Femur (tissue), 1 donor: ENCODE results near the gene KCNIP1.
"Not testable (repeated sequence)": the region's sequence is repeated elsewhere in the genome, so short reads cannot be mapped to it uniquely, and the experiment has no call there.

ENCODE experiments used
- DNase-seq: peaks from one replicate; pipeline ENCODE4 v3.0.0-alpha.2; 2017

Gene KCNIP1

DNA sequence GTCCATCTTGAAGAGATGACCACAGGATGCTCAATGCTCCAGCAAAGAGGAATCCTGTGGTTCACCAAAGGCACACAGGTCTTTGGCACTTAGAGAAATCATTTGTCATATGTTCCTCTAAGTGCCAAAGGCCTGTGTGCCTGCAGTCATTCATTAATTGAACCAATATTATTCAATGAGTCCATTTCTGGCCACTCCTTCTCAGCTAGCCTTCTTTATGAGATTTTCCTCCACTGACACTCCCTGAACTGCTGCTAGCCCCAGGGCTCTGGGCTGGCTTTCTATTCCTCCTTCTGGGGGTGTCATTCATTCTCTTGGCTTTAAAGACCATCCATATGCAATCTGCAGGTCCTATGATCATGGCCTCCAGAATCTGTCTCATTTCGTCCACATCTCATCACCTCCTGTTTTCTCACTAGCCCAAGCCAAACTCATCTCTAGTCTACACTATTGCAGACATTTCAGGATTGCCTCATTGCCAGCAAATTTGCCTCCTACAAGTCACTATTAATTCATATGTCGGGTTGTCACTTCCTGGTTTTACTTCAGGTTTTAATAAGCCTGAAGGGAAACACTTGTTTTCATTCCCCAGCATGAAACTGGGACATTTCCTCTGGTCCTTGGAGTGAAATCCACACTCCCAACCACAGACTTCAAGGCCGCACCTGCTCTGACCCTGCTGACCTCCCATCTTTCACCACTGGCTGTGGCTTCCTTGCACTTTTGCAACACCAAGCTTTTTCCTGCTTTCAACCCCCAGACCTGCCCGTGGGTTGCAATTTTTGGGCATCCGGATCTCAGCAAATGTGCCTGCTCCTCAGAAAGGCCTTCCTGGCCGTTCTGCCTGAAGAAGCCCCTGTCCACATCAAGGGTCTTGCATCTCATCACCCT is 35.1 kb downstream of the KCNIP1 start:
- no peak for DNase-seq

DNA sequence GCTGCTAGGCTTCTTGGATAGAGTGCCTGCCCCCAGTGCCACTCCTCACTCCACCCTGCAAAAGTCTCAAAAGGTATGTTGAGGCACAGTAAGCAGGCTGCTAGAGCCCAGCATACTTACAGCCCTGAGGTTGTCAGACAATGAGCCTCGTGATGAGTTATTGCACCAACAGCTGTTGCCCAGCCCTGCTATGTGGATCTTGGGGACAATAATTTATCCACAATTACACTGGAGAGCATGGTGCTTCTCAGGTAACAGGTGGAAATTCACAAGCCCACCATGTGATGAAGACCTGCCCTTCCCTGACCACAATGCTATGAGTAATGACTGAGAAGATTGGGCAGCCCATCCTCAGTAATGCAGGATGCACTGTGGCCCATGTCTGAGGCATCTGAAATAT is 36.5 kb downstream of the KCNIP1 start:
- DNase-seq, result no peak

DNA sequence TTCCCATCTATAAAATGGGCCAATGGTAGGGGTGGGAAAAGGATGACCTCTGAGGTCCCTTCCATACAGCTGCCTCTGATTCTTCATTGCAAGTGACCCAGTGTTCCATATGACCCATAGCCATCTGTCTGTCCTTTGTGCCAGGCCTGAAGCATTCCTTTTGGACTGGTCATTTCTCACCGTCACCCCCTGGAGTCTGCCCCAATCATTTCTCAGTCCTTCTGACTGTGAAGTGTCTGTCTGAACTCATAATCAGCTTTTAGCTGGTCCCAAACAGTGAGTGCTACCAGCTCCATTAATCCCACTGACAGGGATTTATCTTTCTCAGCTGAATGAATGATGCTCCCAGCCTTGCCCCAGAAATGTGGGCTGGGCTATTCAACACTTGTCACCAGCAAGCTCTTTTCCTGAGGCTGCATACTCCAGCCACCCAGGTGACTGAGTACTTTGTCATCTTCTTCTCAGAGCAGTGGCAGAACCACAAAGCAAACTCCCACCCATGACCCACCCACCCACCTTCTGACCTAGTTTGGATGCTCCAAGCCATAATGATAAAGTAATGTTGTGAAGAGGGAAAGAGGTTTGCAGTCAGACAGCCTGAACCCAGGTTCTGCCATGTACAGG is 37.4 kb downstream of the KCNIP1 start:
- no peak for DNase-seq

DNA sequence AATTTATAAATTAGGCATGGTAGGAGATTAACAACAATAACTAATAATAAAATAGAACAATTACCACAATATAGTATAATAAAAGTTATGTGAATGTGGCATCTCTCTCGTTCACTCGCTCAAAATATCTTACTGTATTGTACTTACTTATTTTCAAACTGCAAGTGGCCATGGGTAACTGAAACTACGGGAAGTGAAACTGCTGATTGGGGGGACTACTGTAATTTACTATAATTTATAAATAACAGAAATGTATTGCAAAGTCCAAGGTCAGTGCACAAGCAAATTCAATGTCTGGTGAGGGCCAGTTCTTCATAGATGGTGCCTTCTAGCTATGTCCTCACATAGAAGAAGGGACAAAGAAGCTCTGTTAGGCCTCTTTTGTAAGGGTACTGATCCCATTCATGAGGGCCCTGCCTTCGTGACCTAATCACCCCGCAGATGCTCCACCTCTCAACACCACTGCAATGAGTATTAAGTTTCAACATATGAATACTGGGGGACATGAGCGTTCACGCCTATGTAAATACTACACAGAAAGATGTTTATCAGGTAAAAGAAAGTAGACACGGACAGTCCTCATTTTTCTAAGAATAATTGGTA is 39.0 kb downstream of the KCNIP1 start:
- no peak for DNase-seq

DNA sequence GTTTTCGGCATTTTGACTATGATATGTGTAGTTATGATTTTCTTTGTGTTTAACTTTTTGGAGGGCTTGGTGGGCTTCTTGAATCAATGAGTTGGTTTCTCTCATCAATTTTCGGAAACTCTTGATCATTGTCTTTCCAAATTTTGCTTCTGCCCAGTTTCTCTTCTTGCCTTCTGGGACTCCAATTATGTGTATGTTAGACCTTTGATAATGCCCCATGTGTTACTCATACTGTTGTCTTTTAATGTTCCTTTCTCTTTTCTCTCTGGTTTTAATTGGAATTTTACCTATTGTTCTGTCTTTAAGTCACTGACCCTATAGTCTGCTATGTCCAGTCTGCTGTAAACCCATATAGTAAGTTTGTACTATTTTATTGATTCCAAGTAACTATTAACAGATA is 41.5 kb downstream of the KCNIP1 start:
- DNase-seq, result no peak

DNA sequence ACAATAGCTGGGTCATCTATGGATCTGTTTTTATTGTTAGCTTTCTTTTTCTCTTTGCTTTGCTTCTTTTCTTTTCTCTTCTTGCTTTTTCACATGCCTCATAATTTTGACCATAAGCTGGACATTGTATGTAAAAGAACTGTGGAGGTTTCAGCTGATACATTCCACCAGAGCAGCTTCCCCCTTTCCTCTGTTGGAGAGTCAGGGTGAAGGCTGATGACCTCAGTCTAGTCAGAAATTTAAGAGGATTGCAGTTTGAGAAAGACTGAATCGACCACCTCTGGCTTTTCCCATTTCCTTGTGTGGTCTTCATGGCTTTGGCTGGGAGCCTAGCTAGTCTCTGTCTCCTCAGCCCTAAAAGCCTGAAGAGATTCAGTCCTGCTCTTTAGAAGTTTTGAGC is 42.0 kb downstream of the KCNIP1 start:
- DNase-seq, result no peak

DNA sequence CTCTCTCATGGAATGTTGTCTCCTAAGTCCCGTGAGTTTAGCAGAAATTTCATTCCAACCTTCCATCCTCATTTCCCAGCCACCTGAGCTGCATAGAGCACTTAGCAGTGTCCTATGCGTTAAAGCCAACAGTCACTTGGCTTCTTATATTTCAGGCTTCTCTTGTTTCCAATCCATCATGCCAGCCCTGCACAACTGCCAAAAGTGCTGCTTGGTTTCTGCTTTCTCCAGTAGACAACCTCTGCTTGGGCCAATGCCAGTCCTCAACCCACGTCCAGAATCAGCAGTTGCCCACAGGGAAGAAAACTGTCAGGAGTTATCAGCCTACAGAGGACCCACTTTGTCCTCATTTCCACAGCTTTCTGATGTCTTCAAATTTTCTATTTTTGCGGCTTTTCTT is 42.5 kb downstream of the KCNIP1 start:
- DNase-seq, result peak; percentile 49

DNA sequence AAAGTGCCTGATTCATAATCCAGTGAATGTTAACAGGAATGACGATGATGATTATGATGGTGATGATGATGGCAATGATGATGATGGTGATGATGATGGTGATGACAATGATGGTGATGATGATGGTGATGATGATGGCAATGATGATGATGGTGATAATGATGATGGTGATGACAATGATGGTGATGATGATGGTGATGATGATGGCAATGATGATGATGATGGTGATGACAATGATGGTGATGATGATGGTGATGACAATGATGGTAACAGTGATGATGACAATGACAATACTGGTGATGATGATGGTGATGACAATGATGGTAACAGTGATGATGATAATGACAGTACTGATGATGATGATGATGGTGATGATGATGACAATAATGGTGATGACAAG is 46.6 kb downstream of the KCNIP1 start:
- DNase-seq, result not testable (repeated sequence)

DNA sequence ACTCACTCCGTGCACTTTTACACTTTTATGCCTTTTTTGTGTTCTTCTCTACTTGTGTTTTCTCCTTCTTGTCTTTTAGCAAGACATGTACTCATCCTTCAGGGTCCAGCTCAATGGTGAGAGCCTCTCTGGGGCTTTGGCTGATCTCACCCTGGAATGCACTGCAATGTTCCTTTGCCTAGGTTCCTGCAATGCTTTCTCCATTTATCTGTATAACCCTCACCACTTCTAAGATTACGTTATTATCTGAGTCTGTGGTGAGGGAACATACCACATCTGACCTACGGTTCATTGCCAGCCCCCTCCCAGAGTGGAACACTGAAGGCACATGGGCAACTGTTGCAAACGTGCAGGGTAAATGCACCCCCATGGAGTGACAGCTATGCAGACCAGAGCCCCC is 47.3 kb downstream of the KCNIP1 start:
- no peak for DNase-seq

DNA sequence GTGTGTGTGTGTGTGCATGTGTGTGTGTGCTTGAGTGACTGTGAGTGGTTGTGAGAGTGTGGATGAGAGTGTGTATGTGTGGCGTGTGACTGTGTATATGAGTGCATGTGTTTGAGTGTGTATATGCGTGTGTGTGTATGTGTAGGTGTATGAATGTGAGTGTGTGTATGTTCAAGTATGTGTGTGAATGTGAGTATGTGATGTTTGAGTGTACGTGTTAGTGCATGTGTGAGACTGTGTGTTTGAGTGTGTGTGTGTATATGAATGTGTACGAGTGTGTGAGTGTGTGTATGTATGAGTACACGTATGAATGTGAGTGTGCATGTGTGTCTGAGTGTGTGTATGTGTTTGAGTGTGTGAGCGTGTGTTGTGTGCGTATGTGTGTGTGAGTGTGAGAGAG is 47.8 kb downstream of the KCNIP1 start:
- no peak for DNase-seq

DNA sequence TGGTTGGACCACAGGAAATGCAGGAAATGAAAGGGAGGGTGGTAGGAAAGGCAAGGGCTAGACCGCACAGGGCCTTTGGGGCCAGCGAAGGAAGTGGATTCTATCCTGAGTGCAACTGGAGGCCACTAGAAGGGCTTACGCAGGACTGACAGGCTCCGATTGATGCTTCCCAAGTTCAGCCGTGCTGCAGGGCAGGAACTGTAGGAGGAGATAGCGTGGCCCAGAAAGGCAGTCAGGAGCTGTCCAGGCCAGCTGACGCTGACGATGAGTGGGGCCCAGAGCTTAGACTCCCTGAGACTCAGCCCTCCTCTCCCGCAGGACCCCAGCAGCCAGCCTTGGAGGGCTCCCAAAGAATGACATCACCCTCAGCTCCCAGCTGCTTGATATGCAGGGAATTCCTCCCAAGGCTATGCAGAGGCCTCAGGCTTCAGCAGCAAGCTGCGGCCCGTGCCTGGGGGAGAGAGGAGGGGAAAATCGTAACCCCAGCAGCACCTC is 48.8 kb downstream of the KCNIP1 start:
- peak; percentile 94 for DNase-seq

DNA sequence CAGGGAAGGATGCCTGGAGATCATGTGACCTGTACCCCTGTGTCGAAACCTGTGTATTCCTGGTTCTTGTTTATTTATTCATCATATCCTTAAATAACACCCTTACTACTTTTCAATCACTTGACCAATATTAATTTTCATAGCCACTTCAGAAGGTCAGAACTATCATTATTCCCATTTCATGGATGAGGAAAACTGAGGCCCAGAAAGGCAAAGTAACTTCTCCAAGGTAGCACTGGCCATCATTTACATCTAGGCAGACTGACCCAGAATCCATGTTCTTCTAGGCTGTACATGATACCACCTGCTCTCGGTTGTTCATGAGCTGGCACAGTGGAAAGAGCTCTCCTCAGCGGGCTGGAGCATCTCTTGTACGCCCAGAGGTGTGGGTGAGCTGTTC is 49.4 kb downstream of the KCNIP1 start:
- no peak for DNase-seq

DNA sequence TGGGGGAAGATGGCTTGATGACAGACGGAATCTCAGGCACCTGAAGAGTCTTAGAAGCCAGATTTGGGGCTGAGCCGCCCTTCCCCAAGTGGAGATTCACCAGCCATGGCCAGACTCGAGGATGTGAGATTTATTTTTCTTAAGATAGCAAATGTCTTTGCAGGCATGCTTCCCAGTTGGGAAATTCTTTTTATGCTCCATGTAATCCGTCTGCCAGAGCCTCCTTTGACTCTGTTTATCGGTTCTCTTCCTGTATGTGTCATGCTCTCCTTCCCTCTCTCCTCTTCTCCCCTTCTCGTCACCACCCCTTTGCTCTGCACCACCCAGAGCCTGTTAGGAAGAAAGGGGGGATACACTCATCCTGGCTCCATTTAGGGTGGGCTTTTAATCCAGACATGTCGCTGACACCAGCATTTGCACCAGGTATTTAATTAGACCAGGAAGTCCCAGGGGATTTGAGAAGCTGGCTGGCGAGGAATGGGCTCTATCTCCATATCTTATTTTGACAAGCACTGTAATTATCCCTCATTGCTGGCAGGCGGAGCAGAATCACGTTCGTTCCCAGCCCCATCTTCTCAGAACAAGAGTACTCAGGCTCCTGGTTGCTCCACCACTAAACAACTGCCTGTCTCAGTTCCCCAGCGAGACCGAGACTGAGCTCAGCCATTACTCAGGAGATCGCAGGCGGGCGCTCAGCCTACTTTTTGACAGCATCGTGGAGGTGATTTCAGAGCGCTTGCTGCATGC is 50.9 kb downstream of the KCNIP1 start:
- DNase-seq, result no peak

DNA sequence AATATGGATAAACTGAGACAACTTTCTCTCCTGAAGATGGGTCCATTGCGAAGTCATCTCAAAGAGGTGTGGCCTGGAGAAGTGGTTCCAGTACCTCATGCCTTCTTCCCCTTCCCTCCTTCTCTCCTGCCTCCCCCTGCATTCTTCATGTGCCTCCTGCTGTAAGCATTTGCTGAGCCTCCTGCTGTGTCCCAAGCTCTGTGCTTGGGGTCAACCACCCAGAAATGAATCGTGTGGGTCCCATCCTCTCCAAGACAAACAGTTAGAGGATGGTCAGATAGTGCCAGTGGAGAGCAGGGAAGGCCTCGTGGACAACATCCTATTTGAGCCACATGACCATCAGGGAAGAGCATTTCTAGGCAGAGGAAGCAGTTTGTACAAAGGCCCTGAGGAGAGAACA is 53.5 kb downstream of the KCNIP1 start:
- DNase-seq, result no peak

DNA sequence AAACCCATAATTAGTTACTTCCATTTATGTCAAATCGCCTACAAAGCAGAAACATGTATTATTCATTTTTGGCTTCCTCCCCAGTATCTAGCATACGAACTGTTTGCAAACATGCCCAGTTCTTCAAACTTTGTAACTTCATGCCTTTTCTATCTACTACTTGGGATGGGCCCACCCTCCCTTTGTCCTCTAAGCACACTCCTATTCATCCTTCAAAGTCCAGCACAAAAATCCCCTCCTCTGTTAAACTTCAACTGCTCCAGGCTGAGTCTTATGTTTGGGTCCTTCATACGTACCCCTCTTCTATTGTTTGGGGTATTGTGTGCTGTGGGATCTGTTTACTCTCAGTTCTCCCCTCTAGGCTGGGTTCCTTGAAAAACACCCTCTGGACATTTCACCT is 55.5 kb downstream of the KCNIP1 start:
- no peak for DNase-seq

DNA sequence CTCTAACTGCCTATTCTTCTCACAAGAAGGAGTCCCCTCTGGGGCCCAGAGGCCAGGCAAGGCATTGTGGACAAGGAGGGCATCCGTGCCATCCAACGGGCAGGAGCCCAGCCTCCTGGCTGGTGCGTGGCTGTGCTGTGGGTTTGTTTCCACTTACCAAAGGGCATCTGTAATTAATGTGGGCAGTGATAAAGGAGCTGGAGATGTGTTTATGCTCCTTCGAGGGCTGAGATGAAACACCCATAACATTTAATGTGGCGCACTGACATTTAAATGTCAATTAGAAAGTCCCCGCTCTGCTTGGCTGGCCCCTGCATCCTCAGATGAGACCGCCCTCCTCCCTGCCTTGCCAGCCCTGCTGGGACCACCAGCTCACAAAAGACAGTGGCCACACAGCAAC is 57.1 kb downstream of the KCNIP1 start:
- no peak for DNase-seq

DNA sequence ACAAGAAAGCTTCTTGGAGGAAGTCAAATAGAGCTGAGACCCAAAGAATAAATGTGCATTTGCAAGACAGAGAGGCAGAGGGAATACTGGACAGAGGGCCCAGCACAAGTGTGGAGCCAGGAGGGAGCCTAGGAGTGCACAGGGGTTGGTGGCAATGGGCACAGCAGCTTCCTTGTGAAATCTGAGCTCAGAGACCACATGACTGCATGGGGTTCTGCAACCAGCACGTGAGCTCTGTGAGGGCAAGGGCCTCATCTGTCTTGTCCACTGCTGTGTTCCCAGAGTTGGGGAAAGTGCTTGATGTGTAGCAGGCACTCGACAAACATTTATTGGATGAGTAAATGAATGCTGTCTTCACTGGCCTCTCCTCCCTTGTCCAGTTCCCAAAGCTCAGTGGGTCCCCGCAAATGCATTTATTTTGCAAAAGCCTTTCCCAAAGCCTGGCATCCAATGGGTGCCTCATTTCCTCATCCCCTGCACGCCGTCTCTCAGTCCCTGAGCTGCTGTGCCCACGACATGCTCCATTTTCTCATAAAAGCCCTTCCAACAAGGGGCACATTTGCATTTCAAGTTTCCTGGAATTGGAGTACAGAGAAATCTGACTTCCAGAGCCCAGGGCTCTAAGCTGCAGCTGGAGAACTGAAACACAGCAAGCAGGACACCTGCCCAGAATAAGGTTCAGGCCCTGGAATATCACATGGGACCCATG is 58.5 kb downstream of the KCNIP1 start:
- no peak for DNase-seq

DNA sequence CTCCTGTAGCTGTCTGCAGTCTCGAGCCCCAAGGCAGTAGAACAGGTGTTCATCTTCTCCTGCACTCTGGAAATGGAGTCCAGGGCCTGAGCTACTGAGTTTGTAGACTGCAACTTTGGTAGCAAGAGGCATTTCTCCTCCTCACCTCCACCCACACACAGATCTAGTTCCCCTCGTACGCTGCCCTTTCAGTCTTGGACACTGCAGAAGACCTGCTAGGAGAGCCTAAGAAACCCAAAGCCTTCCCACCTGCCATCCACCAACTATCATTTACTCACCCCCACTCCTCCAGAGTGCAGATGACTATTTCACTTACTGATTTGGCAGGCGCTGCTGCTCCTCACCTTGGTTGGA is 59.0 kb downstream of the KCNIP1 start:
- no peak for DNase-seq

DNA sequence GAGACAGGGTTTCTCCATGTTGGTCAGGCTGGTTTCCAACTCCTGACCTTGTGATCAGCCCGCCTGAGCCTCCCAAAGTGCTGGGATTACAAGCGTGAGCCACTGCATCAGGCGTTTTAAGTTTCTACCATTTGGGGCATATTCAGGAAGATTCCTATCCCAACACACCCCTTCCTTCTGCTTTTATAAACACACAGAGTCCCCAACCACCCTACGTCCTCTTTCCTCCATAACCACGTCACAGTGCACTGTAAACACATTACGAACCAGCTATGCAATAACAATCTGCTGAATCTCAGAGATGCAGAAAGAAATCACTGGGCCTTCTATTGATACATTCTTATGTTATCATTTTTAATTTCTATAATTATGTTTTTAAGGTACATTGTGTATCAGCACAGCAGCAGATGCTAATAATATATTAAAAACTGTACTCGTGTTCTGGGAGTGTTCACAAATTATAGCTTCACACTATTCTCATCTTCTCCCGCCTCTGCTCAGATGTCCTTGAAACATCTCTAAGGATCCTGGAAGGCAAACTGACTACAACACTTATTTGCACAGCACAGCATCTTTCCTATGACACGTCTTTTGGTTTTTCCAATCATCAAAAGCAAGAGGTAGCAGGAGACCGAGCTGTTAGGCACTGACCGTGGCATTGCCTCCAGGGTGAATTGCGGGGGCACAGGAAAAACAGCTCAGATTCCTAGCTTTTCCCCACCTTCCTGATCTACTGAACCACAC is 60.2 kb downstream of the KCNIP1 start:
- DNase-seq, result no peak

DNA sequence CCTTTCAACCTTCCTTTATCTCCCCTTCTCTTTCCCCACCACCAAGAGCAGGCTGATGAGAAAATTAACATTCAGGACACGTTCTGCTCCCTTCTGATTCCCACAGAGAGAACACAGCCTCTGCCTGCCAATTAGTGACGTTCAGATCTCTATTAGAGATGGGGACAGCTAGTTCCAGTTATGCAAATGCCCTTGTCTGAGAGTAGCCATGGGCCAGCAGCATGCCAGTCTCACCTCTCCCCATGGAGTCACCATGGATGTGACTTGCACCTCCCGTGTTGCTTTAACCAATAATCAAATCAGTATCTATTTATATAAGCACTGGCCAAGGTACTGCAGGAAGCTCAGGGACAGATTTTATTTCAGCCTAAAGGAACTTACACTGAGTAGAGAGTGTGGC is 61.3 kb downstream of the KCNIP1 start:
- DNase-seq, result no peak

DNA sequence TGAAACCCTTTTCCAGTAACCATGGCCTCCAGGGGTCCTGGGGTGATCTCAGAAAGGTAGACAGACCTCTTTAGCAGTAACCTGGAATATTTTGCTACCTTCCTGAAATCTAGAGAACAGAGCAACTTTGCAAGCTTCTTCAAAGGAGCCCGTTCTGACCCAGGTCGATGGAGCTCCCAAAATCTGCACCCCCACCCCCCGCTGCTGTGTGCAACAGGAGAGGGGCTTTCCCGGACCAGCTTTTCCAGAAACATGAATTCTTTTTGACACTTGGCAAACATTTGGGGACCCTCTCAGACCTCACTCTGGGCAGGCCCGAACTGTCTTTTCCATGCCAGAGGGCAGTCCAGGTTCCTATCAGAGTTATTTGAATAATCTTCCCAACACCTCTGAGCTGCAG is 65.3 kb downstream of the KCNIP1 start:
- no peak for DNase-seq

DNA sequence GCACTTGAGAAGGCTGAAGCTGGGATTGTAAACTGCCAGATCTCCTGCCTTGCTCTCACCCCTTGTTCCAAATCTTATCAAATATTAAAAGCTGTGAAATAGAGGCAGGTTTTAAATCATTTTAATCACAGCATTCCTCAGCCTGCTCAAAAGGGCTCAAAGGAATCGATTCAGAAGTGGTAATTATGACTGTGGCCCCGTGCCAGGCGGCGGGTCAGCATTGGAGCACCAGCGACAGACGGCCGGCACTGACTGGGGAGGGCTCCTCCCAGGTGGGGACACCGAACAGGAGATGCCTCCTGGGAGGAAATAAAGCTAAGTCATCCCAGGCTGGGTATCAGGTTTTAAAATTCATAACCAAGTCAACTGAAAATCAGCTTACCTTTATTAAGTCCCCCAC is 66.7 kb downstream of the KCNIP1 start:
- DNase-seq, result no peak
